ENCODE results near the gene RNASE3. TPM values are rescaled to one million over a fixed set of nuclear protein-coding genes. Genes with fewer than 3 reads are reported as not detected.

RNASE3 gene
- total RNA-seq, 1 donor from 2014 or later: not detected

DNA sequence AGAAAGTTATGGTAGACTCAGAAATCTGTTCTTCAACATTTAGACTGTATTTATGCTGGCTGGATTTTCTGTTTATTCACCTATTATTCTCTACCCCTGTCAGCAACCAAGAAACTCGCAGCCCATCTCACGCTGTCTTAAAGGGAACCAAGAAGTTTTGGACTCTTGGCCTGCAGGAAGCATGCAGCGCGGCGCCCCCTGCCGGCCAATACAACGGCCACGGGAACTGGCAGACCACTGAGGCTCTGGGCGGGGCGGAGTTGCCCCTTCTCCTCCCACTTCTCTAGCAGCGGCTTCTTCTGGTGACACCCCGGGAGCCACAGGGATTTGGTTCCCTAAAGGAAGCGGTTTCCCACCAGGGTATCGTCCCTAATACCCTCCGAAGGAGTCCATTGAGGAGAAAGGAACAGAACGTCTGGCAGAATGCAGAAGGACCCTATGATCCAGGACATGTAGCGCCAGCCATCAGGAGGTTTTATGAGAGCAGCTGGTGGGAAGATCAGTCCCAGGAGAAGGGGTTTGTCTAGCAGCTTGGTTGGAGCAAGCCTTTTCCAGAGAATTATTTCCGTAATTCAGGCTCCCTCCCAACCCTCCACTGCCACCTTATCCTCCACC, 43.1 kb downstream of the RNASE3 start:
- H3K4me1 Mint-ChIP-seq: peaks cover 16% of the 10 kb centered on the region
- H3K4me3 Mint-ChIP-seq: no peak overlapping the region
- TF ChIP-seq, protein P1, sequence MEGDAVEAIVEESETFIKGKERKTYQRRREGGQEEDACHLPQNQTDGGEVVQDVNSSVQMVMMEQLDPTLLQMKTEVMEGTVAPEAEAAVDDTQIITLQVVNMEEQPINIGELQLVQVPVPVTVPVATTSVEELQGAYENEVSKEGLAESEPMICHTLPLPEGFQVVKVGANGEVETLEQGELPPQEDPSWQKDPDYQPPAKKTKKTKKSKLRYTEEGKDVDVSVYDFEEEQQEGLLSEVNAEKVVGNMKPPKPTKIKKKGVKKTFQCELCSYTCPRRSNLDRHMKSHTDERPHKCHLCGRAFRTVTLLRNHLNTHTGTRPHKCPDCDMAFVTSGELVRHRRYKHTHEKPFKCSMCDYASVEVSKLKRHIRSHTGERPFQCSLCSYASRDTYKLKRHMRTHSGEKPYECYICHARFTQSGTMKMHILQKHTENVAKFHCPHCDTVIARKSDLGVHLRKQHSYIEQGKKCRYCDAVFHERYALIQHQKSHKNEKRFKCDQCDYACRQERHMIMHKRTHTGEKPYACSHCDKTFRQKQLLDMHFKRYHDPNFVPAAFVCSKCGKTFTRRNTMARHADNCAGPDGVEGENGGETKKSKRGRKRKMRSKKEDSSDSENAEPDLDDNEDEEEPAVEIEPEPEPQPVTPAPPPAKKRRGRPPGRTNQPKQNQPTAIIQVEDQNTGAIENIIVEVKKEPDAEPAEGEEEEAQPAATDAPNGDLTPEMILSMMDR (IDR thresholded peaks at IDR 0.05): no peak
- ATAC-seq (ENCODE audit: low read depth): no peak
- CTCF ChIA-PET: no interaction called here
- H3K27me3 Mint-ChIP-seq: peaks cover 13% of the 10 kb centered on the region
- POLR2A ChIA-PET: no interaction called here
- DNase-seq: no peak
- H3K36me3 Mint-ChIP-seq (ENCODE audit: low read depth): no peaks in the 10 kb centered on the region
- no peaks in the 10 kb centered on the region for H3K9me3 Mint-ChIP-seq
- no peak overlapping the region for H3K27ac Mint-ChIP-seq
- intact Hi-C loops (cut with micrococcal nuclease): no loop called here

DNA sequence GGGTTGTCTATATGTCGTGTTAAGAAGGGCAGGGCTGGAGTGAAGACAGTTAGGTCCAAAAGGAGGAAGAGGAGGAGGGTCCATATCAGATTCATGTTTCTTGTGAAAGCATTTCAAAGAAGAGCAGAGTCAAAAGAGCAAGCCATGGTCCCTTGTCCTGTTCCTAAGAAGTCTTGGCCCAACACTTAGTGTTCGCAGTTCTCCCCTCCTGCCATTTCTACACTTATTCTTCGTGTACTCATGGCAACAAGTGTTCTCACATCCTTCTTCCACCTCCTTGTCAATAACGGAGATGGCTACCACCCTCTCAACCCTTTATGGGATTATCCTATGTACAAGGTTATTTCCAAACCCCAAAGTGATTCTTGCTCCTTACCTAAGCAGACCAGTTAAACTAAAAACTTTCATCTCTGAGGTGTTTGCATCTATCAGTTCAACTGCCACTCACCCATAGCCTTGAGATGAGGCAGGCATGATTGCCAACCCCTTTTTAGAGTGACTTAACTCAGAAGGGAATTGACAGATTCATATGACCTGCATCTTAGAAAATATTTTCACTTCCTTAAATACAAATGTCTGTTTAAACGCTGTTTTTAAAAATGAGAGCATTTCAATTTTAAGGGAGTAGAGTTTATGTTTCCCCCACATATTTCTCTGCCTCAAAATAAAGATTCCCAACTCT, 44.3 kb downstream of the RNASE3 start:
- intact Hi-C loops (cut with micrococcal nuclease): no loop called here
- peaks cover 16% of the 10 kb centered on the region for H3K4me1 Mint-ChIP-seq
- no peak overlapping the region for H3K27ac Mint-ChIP-seq
- CTCF ChIA-PET: no interaction called here
- POLR2A ChIA-PET: no interaction called here
- peak; percentile 70 for ATAC-seq (ENCODE audit: low read depth)
- no peaks in the 10 kb centered on the region for H3K36me3 Mint-ChIP-seq (ENCODE audit: low read depth)
- H3K27me3 Mint-ChIP-seq: peaks cover 9% of the 10 kb centered on the region
- DNase-seq: no peak
- TF ChIP-seq, protein P1 (IDR thresholded peaks at IDR 0.05): no peak
- H3K4me3 Mint-ChIP-seq: no peak overlapping the region
- no peaks in the 10 kb centered on the region for H3K9me3 Mint-ChIP-seq

Other genes with a start within 250 kb of the RNASE3 start
- not detected in 2 replicates for gene OR6S1, start 249.7 kb upstream of the RNASE3 start, total RNA-seq
- gene RNASE4, start 206.8 kb upstream of the RNASE3 start, total RNA-seq: 0.20 and 1.0 TPM in 2 replicates
- 1.1 TPM in 1 of 2 replicates, not detected in the other for gene ANG, start 202.6 kb upstream of the RNASE3 start, total RNA-seq
- gene EDDM3A, start 145.5 kb upstream of the RNASE3 start, total RNA-seq: not detected in 2 replicates
- gene EDDM3B, start 123.0 kb upstream of the RNASE3 start, total RNA-seq: not detected in 2 replicates
- 9.0 and 10.0 TPM in 2 replicates for gene RNASE6, start 110.1 kb upstream of the RNASE3 start, total RNA-seq
- gene RNASE1, start 88.5 kb upstream of the RNASE3 start, total RNA-seq: not detected in 2 replicates
- not detected in 2 replicates for gene RNASE2, start 64.1 kb downstream of the RNASE3 start, total RNA-seq
- 94.2 and 94.7 TPM in 2 replicates for gene METTL17, start 98.6 kb downstream of the RNASE3 start, total RNA-seq
- 0.38 TPM in 1 of 2 replicates, not detected in the other for gene SLC39A2, start 107.9 kb downstream of the RNASE3 start, total RNA-seq
- gene NDRG2, start 133.7 kb downstream of the RNASE3 start, total RNA-seq: 2.1 and 3.9 TPM in 2 replicates
- not detected in 2 replicates for gene TPPP2, start 138.8 kb downstream of the RNASE3 start, total RNA-seq
- not detected in 2 replicates for gene RNASE13, start 143.4 kb downstream of the RNASE3 start, total RNA-seq
- gene RNASE7, start 151.0 kb downstream of the RNASE3 start, total RNA-seq: not detected in 2 replicates
- gene RNASE8, start 166.4 kb downstream of the RNASE3 start, total RNA-seq: not detected in 2 replicates
- 1.0 and 1.4 TPM in 2 replicates for gene ARHGEF40, start 178.9 kb downstream of the RNASE3 start, total RNA-seq
- gene ZNF219, start 207.3 kb downstream of the RNASE3 start, total RNA-seq: 1.6 and 2.3 TPM in 2 replicates
- gene TMEM253, start 209.7 kb downstream of the RNASE3 start, total RNA-seq: not detected in 2 replicates